NCI-H345 treated with DMSO at 0.1 percent for 48 hours (cell line): ENCODE results near the gene COL16A1.
"Not testable (repeated sequence)": the region's sequence is repeated elsewhere in the genome, so short reads cannot be mapped to it uniquely, and the experiment has no call there.

Experiments used
- DNase-seq: peaks from one replicate; lab custom pipeline; 2025; ENCODE audit not compliant: unreplicated experiment; lab: John Stamatoyannopoulos, UW

Gene COL16A1

GRCh38 chr1:31707711-31708110, 3.9 kb upstream of the COL16A1 start:
- DNase-seq = no peak

GRCh38 chr1:31707059-31707600, 3.3 kb upstream of the COL16A1 start:
- DNase-seq = not testable (repeated sequence)

DNA sequence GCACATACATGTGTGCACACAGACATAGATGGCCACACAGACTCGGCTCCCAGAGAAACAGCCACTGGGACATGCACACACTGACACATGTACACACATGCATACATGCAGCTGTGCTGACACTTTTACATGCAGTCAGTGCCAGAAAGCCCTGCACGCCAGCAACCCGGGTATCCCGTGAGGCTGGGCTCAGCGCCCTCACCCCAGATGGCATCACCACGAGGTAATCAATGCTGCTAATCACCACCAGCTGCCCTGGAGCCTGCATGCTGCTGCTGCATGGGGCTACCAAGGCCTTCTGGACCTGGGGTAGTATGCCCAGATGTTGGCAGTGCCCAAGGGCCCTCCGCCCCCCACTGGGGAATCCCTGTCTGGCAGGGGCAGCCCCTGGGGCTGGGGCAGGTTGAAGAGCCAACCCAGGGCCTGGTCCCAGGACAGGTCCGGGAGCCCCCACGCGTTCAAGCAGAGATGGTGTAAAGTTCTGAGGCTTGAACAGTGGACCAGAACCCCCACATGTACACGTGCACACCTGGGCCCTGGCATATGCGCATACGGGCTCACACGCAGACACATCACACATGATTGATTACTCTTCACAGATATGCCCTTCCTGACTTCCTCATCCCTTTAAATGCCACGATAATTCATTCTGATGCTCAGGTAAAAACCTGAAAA, 2.7 kb upstream of the COL16A1 start:
- DNase-seq = no peak

DNA sequence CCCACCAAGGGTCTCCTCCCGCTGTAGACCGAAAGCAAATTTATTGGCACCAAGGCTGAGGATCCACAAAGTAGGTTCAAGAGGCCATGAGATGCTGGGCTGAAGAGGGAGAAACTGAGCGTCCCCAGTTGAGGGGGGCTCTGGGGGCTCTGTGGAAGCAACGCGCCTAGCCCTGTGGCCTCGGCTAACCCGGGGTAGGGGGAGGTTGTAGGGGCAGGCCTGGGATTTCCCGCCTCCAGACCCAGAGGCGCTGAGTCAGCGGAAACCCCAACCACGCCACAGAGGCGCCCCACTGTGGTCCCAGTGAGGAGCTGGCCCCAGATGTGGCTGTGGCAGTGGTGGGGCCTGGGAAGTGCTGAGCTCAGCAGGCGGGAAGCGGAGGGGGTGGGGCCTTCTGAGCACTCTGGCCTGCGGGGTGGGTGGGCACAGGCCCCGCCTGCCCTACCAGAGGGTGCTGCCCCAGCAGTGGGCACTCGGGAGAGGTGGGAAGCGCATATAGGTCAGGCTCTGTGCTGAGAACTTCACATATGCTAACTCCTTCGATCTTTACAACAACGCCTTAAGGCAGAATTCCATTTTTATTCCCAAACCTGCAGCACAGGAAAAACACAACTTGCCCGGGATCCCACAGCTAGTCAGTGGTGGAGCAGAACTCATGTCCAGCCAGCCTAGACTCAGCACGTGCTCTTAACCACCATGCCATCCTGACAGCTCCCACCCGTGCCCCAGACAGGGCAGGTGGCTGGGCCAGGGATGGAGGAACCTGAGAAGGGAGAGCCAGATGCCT, 1.5 kb upstream of the COL16A1 start:
- DNase-seq = no peak

DNA sequence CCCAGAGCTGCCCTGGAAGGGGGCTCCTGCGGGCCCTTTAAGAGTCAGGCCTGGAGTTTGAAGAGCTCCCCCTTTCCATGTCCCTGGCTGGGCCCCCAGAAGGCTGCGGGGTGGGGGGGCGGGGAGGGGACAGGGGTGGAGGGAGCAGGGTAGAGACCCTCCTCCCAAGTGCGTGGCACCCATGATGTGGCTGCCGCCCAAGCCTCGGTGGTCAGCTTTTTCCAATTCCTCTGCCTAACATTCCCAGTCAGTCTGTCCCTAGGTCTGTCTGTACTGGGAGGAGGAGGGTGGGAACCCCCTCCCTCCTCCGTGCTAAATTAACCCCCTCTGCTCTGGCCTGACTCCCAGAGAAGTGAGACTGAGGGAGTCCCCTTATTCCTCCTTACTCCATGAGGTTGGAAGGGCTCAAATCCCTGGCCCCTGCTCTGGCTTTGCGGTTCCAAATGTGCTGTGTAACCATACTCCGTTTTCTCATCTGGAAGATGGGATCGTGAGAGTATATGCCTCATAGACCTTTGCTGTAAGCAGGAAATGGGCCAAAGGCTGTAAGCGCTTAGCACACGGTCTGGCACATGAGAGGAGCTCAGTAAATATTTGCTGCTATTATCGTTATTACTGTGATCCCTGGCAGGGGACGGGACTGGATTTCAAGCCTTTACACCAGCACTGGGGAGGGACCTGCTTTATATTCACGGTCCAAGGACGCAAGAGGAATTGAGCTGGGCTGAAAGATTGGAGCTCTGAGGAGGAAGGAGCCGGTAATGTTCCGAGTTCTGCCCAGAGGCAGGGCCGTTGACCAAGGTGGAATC, 658 bp upstream of the COL16A1 start:
- DNase-seq = no peak

GRCh38 chr1:31702836-31703404, 897 bp downstream of the COL16A1 start:
- no peak for DNase-seq

DNA sequence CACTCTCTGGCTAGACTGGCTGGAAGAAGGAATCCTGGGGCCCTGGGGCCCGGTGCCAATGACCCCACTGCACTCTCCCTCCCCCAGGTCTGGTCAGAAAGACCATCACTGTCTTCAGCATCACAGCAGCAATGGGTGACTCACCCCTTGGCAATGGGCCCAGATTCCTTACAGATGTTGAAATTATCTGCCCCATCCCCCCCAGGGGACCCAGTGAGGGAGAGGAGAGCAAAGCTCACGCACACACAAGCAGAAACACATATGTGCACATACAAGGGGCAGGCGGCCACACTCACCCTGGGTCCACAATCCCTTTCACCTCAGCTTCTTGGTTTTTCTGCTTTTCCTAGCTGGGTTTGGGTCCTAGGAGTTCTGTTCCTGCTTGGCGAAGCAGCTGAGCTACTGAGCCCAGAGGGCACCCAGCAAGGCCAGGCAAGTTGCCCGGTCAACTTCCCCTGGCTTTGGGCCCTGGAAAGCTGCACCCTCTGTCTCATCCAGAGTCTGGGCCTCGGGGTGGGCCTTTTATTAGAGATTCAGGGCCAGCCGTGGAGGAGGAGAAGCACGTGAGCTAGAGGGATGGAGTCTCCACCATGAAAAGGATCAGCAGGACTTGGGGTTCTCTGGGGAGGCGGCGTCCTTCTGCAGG, 2.6 kb downstream of the COL16A1 start:
- peak; percentile 20 for DNase-seq

GRCh38 chr1:31700468-31701090, 3.2 kb downstream of the COL16A1 start:
- DNase-seq = no peak

DNA sequence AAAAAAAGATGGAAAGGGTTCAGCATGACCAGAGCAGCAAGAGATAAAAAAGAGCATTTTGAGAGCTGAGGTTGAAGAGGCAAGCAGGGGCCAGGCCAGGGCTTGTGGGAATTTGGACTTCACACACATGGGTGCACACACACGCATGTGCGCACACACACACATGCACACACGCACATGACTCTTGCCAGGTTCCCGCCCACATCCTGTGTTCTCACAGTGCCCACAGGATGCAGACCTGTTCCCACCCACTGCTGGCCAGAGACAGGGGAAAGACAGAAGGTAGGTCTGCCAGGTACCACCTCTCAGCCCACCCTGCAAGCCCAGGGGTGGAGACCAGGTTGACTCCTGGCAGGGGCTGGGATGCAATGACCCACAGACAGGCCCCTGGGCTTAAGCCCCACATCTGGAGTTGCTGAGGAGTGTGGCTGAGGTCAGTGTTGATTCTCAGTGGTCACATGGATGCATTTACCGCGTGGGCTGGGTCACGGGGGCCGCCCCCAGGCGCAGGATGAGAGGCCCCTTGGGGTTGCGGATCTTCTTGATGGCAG, 4.4 kb downstream of the COL16A1 start:
- DNase-seq = no peak

- DNase-seq = no peak
Measured at GRCh38 chr1:31697369-31697984, 6.3 kb downstream of the COL16A1 start.

DNA sequence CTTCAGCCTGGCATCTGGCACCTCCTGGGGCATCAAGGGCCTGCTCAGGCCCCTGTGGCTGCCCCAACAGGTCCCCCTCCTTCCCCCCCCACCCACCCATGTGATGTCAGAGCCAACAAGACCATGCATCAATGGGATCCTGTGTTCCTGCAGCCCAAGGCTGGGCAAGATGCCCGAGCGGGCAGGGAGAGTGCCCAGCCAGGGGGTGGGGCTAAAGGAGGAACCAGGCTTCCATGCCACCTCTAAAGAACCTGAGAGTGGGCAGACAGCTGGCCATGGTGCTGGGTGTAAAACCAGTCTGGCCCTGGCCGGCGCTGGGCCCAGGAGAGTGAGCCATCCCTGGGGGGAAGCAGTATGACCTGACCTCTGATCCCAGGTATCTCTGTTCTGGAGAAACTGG, 7.6 kb downstream of the COL16A1 start:
- DNase-seq = no peak

- DNase-seq = no peak
Measured at GRCh38 chr1:31695327-31695726, 8.5 kb downstream of the COL16A1 start.

DNA sequence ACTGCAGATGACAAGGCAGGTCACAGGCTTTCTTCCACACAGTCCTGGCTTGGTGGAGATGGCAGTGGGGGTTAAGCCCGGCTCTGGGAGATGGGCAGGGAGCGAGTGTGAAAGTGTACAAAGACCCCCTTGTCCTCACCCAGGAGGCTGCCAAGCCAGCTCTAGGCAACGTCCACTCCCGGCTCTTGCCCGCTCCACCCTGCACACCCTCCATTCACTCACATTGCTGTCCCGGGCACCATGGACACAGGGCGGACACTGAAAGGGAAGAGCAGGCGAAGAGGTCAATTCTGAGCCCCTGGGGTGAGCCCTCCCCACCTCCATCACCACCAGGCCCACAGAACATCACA, 8.9 kb downstream of the COL16A1 start:
- no peak for DNase-seq

- no peak for DNase-seq
Measured at GRCh38 chr1:31694069-31694963, 9.5 kb downstream of the COL16A1 start.

GRCh38 chr1:31693231-31693630, 10.6 kb downstream of the COL16A1 start:
- DNase-seq = no peak

GRCh38 chr1:31691951-31692350, 11.9 kb downstream of the COL16A1 start:
- DNase-seq = no peak

- DNase-seq = no peak
Measured at GRCh38 chr1:31691446-31691845, 12.4 kb downstream of the COL16A1 start.

- no peak for DNase-seq
Measured at GRCh38 chr1:31690921-31691320, 12.9 kb downstream of the COL16A1 start.

- no peak for DNase-seq
Measured at GRCh38 chr1:31689854-31690253, 14.0 kb downstream of the COL16A1 start.
